ENCODE measurements around the gene SH2B3. TPM values are rescaled to one million over a fixed set of nuclear protein-coding genes. Genes with fewer than 3 reads are reported as not detected.
A peak's percentile ranks its signal among the peaks of the same experiment; 100 is the strongest.

Gene SH2B3
- total RNA-seq, 1 donor from 2014 or later = 47.1 TPM

DNA sequence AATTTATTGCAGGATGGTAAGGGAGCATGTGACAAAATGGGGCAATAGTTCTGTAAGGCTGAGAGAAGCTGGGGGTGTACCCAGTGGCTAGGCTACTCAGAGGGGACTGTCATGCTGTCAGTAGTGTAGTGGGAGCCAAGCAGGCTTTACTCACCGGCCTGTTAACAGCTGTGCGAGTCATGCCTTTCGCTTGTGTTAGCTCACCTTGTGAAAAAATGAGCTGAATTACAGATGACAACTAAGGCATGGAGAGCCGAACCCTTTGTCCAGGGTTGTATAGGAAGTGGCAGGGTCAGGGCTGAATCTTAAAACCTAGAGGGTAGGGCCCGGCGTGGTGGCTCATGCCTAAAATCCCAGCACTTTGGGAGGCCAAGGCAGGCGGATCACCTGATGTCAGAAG lies 37.9 kb downstream of the SH2B3 start:
- intact Hi-C loops (cut with DNase I) = no loop called here
- Histone ChIP-seq H3K36me3 (peaks cover 57% of the 10 kb centered on the region), H3K27me3 (no peaks in the 10 kb centered on the region), H3K4me3 (no peak overlapping the region), H3K4me1 (peaks cover 94% of the 10 kb centered on the region), H3K27ac (peak overlapping the region; percentile 70), H3K9me3 (no peaks in the 10 kb centered on the region)
- DNase-seq (no peak), ATAC-seq (peak; percentile 62)
- TF ChIP-seq, protein P1, sequence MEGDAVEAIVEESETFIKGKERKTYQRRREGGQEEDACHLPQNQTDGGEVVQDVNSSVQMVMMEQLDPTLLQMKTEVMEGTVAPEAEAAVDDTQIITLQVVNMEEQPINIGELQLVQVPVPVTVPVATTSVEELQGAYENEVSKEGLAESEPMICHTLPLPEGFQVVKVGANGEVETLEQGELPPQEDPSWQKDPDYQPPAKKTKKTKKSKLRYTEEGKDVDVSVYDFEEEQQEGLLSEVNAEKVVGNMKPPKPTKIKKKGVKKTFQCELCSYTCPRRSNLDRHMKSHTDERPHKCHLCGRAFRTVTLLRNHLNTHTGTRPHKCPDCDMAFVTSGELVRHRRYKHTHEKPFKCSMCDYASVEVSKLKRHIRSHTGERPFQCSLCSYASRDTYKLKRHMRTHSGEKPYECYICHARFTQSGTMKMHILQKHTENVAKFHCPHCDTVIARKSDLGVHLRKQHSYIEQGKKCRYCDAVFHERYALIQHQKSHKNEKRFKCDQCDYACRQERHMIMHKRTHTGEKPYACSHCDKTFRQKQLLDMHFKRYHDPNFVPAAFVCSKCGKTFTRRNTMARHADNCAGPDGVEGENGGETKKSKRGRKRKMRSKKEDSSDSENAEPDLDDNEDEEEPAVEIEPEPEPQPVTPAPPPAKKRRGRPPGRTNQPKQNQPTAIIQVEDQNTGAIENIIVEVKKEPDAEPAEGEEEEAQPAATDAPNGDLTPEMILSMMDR (IDR thresholded peaks at IDR 0.05) = no peak

DNA sequence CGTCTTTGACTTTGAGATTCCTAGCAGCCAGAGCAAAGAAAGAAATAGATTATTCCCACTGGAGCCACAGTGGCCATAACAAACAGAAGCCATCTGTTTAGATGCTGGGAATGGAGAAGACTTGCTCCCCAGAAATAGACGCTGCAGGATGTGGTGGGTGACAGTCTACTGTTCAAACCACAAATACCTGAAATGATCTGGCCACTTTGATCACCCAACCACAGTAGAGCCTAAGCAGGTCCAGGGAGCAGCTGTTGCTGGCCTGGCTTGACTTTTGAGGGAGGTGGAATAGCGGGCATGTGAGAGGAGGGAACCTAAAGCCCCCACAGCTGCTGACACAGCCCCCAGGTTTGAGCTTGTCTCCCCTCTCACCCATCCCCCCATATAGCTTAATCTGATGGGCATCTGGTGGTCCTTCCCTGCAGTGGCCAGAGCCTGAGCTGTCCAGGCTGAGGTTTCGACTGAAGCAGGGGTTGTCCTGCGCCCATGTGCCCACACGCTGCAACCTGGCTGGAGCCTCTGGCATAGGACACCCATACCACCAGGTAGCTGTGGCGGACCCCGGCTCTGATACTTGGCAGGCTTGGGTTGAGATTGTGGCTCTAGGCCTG lies 38.7 kb downstream of the SH2B3 start:
- ATAC-seq = no peak
- Histone ChIP-seq H3K27ac (peak overlapping the region; percentile 70), H3K27me3 (no peaks in the 10 kb centered on the region), H3K4me1 (peaks cover 87% of the 10 kb centered on the region), H3K36me3 (peaks cover 65% of the 10 kb centered on the region), H3K9me3 (no peaks in the 10 kb centered on the region), H3K4me3 (no peak overlapping the region)
- intact Hi-C loops (cut with DNase I) = no loop called here
- peak; percentile 64 for DNase-seq
- TF ChIP-seq, protein P1 (IDR thresholded peaks at IDR 0.05) = no peak

DNA sequence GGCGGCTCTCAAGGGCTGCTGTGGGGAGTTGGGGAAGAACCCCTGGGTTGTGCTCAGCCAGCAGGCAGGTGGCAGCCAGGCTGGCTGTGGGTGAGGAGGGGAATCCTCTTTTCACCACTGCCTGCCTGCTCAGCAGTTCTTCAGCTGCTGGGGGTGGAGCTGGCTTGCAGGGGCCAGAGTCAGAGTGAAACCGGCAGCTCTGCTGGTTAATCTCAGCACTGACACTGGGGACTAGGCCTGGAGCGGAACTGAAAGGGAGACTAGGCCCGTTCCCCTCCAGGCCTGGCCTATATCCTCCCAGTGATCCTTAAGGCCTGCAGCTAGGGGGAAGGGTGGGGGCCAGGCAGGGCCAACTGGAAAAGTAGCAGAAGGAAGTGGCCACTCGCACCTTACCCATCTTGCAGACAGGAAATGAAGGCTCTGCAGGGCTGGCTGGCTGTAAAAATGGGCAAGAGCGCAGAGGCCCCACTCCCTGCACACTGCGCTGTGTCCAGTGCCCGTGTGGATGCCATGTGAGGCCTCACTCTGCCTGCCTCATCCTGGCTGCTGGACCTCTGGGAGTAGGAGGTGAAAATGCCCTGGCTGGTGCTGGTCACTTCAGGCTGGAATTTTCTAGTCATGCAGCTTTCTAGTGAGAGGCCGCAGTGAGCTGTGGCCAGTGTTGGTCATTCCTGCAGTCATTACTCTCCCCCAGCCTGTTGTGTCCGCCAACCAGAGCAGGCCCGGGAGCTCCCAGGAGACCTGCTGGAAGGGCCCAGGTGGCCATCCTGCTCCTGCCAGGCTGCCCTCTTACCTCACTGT lies 39.4 kb downstream of the SH2B3 start:
- H3K9me3 ChIP-seq = no peaks in the 10 kb centered on the region
- H3K4me3 ChIP-seq = no peak overlapping the region
- peak; percentile 87 for ATAC-seq
- H3K27ac ChIP-seq = peak overlapping the region; percentile 70
- peak; percentile 78 for DNase-seq
- H3K36me3 ChIP-seq = peaks cover 72% of the 10 kb centered on the region
- H3K4me1 ChIP-seq = peaks cover 80% of the 10 kb centered on the region
- H3K27me3 ChIP-seq = no peaks in the 10 kb centered on the region
- intact Hi-C loops (cut with DNase I) = no loop called here
- TF ChIP-seq, protein P1 (IDR thresholded peaks at IDR 0.05) = no peak

DNA sequence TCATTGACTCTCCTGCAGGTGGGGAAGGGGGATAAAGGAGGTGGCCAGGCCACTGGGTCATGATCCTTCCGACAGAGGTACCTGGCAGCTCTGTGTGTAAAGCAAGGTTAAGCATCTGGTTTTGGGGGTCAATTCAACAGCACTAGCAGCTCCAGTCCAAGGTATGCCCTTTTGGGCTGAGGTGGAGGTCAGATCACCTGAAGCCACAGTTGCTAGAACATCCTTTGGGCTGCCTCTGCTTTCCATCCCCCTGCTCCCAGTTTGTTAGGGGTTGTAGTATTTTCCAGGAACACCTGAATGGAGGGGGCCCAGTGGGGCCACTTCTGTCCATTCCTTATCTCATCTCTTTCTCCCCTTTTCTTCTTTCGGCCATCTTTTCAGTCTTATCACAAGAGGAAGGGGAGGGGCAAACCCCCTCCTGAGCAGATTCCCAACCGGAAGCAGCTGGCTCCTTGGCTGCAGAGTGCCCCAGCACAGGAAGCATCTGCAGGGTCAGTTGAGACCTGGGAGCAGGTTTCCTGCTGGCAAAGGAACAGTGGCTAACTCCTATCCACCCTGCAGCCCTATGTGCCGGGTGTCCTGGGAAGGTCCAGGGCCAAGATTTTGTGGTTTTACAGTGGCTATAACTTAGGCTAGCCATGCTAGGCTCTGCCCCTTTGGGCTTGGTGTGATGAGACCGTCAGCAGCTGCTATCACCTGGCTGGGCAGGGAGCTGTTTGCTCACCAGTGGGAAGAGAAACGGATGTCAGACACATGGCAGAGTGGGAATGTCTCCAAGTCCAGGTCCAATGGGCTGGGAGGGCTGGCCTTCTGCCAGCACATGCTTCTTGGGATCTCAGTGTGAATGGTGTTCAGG lies 40.2 kb downstream of the SH2B3 start:
- Histone ChIP-seq H3K4me3 (no peak overlapping the region), H3K27me3 (no peaks in the 10 kb centered on the region), H3K9me3 (no peaks in the 10 kb centered on the region), H3K27ac (peak overlapping the region; percentile 70), H3K4me1 (peaks cover 75% of the 10 kb centered on the region), H3K36me3 (peaks cover 81% of the 10 kb centered on the region)
- TF ChIP-seq, protein P1 (IDR thresholded peaks at IDR 0.05) = no peak
- ATAC-seq (peak; percentile 9), DNase-seq (no peak)
- intact Hi-C loops (cut with DNase I) = no loop called here

DNA sequence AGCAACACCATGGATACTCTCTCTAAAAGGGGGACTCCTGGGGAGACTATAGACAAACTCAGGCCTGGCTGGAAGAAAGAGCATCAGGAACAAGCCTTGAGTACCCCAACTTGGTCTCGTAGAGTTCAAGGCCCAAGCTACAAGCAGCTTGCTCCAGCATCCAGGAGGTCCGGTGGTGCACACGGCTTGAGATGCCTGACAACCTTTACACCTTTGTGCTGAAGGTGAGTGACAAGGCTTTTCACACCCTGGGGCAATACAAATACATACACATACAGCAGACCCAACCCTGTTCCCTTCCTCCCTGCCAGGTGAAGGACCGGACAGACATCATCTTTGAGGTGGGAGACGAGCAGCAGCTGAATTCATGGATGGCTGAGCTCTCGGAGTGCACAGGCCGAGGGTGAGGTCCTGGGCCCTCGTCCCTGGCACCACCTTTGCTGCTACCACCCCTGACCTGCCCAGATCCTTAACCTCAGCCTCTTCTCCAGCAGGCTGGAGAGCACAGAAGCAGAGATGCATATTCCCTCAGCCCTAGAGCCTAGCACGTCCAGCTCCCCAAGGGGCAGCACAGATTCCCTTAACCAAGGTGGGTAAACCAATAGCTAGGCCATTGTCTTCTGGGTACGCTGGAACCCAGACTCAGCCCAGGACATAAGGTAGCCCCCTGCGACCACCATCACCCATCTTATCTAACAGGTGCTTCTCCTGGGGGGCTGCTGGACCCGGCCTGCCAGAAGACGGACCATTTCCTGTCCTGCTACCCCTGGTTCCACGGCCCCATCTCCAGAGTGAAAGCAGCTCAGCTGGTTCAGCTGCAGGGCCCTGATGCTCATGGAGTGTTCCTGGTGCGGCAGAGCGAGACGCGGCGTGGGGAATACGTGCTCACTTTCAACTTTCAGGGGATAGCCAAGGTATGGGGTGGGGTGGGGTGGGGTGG lies 41.2 kb downstream of the SH2B3 start:
- Histone ChIP-seq H3K4me3 (no peak overlapping the region), H3K27me3 (no peaks in the 10 kb centered on the region), H3K27ac (no peak overlapping the region), H3K9me3 (no peaks in the 10 kb centered on the region), H3K36me3 (peaks cover 84% of the 10 kb centered on the region), H3K4me1 (peaks cover 73% of the 10 kb centered on the region)
- no peak for ATAC-seq
- intact Hi-C loops (cut with DNase I) = no loop called here
- TF ChIP-seq, protein P1 (IDR thresholded peaks at IDR 0.05) = no peak
- no peak for DNase-seq

All from upper lobe of right lung (tissue), 1 donor.